T47D (cell line): ENCODE results near the gene POLD4.

ENCODE experiments used
- DNase-seq, 2 experiments: peaks; one replicate each; pipeline versions ENCODE4 v3.0.0 to v3.0.0-alpha.2; 2011 to 2012; ENCODE audit warnings: low read depth in 1 of 2, low spot score in 1 of 2
- JUND ChIP-seq: IDR thresholded peaks from 2 replicates; pipeline ENCODE4 v1.6.1; 2012; ENCODE audit warnings: low read depth
- in situ Hi-C: cut with HindIII; loops from 2 replicates; pipeline ENCODE4 v1.10.0; 2016; ENCODE audit warnings: low sequenced_read_pairs, low pct_unique_long_range_greater_than_20kb

Gene POLD4

GRCh38 chr11:67317888-67318555 is 35.3 kb downstream of the POLD4 start:
- in situ Hi-C loops, result no loop called here
- no peak for TF ChIP-seq JUND
- peak; percentile 55 to 61 for DNase-seq

- in situ Hi-C loops, result no loop called here
- TF ChIP-seq JUND, result no peak
- peak; percentile 97 to 98 for DNase-seq
These were observed 36.0 kb downstream of the POLD4 start for GRCh38 chr11:67317205-67317887.

- in situ Hi-C loops, result no loop called here
- DNase-seq, result no peak
- TF ChIP-seq JUND, result no peak
These were observed 36.5 kb downstream of the POLD4 start for GRCh38 chr11:67316882-67317204.

- DNase-seq, result no peak
- in situ Hi-C loops, result no loop called here
- TF ChIP-seq JUND, result no peak
These were observed 37.9 kb downstream of the POLD4 start for GRCh38 chr11:67315325-67315909.

- DNase-seq, result no peak
- no peak for TF ChIP-seq JUND
- in situ Hi-C loops, result no loop called here
These were observed 39.1 kb downstream of the POLD4 start for GRCh38 chr11:67314218-67314617.

- in situ Hi-C loops, result no loop called here
- DNase-seq, result no peak
- no peak for TF ChIP-seq JUND
These were observed 40.0 kb downstream of the POLD4 start for GRCh38 chr11:67313125-67313890.

- TF ChIP-seq JUND, result peak; percentile 92; the same call in 1 of the 2 replicates
- in situ Hi-C loops, result no loop called here
- DNase-seq, result peak; percentile 65 to 99
These were observed 40.9 kb downstream of the POLD4 start for GRCh38 chr11:67312187-67313021.

GRCh38 chr11:67311556-67312082 is 41.7 kb downstream of the POLD4 start:
- TF ChIP-seq JUND, result no peak
- DNase-seq, result peak in 1 of 2 experiments; percentile 54
- in situ Hi-C loops, result no loop called here

- TF ChIP-seq JUND, result no peak
- in situ Hi-C loops, result no loop called here
- no peak for DNase-seq
These were observed 42.2 kb downstream of the POLD4 start for GRCh38 chr11:67311051-67311555.

GRCh38 chr11:67310246-67311050 is 42.9 kb downstream of the POLD4 start:
- in situ Hi-C loops, result no loop called here
- no peak for TF ChIP-seq JUND
- no peak for DNase-seq

GRCh38 chr11:67309661-67310061 is 43.7 kb downstream of the POLD4 start:
- in situ Hi-C loops, result no loop called here
- no peak for TF ChIP-seq JUND
- no peak for DNase-seq
